ENCODE results near the gene PRIM2.
"Not testable (repeated sequence)": the region's sequence is repeated elsewhere in the genome, so short reads cannot be mapped to it uniquely, and the experiment has no call there.

The PRIM2 gene, protein sequence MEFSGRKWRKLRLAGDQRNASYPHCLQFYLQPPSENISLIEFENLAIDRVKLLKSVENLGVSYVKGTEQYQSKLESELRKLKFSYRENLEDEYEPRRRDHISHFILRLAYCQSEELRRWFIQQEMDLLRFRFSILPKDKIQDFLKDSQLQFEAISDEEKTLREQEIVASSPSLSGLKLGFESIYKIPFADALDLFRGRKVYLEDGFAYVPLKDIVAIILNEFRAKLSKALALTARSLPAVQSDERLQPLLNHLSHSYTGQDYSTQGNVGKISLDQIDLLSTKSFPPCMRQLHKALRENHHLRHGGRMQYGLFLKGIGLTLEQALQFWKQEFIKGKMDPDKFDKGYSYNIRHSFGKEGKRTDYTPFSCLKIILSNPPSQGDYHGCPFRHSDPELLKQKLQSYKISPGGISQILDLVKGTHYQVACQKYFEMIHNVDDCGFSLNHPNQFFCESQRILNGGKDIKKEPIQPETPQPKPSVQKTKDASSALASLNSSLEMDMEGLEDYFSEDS

DNA sequence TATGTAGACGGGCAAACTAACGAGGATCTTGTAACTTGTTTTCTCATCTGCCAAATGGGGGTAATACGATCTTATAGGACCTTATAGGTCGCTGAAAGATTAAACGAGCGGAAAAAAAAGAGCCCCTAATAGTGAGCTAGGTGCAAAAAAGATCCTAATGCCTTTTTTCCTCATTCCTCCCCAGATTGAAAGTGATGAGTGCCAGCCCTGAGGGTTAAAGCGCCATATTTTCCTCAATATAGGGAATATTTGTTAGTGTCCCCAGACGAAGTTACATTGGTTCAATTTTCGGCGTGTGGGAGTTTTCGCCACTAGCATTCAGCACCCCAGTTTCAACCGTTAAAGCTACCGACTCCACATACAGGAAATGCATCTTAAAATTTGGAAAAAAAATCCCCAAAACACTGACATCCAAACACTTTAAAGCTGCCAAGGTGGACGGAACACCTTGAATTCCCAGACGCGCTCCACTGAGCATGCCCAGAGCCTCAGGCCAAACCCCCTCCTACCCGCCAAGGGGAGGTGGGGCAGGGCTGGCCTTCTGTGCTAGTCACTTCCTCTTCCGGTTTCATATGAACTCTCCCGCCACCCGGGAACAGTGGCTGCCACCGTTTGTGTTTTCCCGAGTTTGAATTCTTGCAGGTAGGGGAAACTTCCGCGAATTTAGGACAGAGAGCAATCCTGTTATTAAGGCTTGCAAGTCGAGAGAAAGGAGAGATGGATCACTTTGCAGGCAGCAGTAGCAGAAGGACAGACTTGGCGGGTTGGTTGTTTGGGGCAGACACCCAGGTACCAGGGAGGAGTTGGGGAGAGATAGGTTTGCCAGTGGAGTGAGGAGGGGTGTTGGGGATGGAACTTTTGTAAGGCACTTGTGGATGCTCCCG is at the start of gene PRIM2:
Gene PRIM2 (plus strand): TSS at position 571 of the 884 bp plus-strand sequence. CDS start 816 bp downstream, outside the sequence.
- DNase-seq, result peak; percentile 87

DNA sequence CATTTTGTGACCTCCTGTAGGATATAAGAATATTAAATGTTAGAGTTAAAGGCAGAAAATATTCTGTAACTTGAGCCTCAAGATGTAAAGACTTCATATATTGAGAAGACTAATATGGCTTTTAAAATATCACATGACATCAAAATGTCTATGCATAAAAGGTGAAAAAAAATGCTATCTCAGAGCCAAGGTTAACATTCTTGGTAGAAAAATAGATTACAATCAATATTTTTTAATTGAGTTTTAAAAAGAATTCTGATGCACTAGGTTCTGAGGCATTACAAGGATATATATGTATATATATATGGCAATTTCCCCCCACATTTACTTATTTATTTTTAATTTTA is 49.2 kb upstream of the PRIM2 start:
- DNase-seq, result no peak

DNA sequence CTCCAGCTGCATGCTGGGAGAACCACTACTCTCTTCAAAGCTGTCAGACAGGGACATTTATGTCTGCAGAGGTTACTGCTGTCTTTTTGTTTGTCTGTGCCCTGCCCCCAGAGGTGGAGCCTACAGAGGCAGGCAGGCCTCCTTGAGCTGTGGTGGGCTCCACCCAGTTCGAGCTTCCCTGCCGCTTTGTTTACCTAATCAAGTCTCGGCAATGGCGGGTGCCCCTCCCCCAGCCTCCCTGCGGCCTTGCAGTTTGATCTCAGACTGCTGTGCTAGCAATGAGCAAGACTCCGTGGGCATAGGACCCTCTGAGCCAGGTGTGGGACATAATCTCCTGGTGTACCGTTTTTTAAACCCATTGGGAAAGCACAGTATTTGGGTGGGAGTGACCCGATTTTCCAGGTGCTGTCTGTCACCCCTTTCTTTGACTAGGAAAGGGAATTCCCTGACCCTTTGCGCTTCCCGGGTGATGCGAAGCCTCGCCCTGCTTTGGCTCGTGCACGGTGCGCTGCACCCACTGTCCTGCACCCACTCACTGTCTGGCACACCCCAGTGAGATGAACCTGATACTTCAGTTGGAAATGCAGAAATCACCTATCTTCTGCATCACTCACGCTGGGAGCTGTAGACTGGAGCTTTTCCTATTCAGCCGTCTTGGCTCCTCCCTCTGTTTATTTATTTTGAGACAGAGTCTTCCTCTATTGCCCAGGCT is 43.2 kb upstream of the PRIM2 start:
- DNase-seq, result not testable (repeated sequence)

GRCh38 chr6:57275384-57275783 is 42.0 kb upstream of the PRIM2 start:
- no peak for DNase-seq

DNA sequence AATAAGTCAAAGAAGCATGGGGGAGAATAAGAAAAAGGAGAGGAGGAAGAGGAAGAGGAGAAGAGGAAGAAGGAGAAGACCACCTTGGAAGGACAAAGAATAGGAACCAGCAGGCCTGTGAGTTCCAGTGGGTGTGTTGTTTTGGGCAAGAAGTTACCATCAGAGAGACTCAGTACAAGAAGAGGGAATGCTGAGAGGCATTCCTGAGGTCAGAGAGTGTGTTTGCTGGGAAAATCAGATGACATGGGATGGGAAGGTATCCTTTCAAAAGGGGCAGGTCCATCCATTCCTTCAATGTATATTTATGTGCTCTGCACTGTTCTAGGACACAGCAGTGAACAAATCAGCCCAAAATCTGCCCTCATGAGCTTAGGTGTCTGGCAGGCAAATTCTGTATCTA is 40.5 kb upstream of the PRIM2 start:
- DNase-seq, result no peak

DNA sequence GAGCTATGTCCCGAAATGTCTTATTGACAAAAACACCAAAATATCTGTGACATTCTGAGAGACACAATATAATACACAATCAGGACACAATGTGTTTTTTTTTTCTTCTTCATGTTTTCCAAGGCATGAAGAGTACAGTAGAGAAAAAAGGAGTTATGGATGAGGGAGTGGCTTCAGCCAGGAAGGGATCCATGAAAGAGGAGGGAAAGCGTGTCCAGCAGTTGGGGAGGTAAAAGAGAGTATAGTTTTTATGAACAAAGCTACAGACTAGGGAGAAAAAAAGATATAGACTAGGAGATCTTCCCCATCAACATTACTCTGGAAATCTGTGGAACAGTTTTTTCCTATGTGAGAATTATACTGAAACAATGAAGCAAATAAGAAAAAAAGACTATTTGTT is 38.9 kb upstream of the PRIM2 start:
- no peak for DNase-seq

GRCh38 chr6:57279013-57279412 is 38.4 kb upstream of the PRIM2 start:
- no peak for DNase-seq

- DNase-seq, result no peak
Measured at GRCh38 chr6:57283106-57283505, 34.3 kb upstream of the PRIM2 start.

DNA sequence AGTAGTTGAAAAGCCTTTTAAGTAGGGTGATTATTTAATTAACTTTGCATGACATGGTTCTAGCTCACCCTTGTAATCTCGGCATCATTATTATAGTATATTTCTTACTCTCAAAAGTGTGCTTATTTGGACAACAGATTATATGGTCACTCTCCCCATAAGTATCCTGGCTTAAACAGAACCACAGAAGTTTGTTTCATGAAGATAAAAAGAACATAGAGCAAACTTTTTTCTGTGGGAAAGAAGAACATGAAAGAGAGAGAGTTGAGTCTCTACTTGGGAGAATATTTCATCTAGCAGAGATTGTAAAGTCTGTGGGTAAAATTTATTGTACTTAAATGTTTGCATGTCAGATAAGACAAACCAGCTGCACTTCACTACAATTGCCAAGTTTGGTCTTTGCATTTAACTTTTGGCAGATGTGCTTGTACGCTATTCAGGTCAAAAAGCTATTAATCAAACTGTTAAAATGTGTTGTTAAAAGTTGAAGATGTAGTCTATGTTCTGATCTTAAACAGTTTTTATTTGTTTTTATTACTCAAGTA is 33.4 kb upstream of the PRIM2 start:
- no peak for DNase-seq

- DNase-seq, result not testable (repeated sequence)
Measured at GRCh38 chr6:57288136-57288535, 29.3 kb upstream of the PRIM2 start.

DNA sequence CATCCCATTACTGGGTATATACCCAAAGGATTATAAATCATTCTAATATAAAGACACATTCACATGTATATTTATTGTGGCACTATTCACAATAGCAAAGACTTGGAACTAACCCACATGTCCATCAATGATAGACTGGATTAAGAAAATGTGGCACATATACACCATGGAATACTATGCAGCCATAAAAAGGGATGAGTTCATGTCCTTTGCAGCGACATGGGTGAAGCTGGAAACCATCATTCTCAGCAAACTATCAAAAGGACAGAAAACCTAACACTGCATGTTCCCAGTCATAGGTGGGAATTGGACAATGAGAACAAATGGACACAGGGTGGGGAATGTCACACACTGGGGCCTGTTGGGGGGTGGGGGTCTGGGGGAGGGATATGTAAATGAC is 24.0 kb upstream of the PRIM2 start:
- DNase-seq, result not testable (repeated sequence)

GRCh38 chr6:57294862-57295445 is 22.5 kb upstream of the PRIM2 start:
- no peak for DNase-seq

DNA sequence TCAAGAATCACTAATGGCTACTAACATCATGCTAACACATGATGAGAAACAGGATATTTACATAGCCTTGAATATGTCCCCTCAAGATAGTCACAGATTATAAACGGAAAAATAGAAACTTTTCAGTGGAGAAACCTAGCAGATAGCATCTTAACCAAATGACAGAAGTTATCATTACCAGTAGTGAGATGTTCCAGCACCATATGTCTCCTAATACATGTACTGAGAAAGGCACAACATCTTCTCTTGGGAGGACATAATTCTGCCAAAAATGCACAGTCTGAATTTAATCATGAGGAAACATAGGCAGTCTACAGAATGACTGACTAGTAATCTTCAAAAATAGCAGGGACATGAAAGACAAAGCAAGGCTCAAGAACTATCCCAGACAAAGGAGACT is 19.9 kb upstream of the PRIM2 start:
- no peak for DNase-seq

- DNase-seq, result no peak
Measured at GRCh38 chr6:57298741-57299140, 18.7 kb upstream of the PRIM2 start.

GRCh38 chr6:57301757-57302156 is 15.7 kb upstream of the PRIM2 start:
- no peak for DNase-seq

DNA sequence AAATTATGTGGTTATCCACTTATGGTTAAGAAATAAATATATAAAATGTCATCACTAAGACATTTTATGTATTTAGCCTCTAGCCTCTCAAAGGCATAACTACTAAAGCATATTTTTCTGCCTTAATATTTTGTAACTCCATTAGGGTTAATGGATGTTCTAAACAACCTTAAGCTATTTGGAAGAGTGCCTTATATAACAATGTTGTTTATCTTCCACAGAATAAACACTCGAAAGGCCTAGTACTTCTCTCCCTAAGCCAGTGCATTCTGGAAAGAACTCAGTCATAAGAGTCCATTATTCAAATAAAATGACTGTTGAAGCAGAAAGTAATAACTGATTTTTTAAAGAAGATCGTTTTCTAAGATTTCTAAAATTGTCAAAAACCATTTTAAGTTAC is 15.0 kb upstream of the PRIM2 start:
- no peak for DNase-seq

DNA sequence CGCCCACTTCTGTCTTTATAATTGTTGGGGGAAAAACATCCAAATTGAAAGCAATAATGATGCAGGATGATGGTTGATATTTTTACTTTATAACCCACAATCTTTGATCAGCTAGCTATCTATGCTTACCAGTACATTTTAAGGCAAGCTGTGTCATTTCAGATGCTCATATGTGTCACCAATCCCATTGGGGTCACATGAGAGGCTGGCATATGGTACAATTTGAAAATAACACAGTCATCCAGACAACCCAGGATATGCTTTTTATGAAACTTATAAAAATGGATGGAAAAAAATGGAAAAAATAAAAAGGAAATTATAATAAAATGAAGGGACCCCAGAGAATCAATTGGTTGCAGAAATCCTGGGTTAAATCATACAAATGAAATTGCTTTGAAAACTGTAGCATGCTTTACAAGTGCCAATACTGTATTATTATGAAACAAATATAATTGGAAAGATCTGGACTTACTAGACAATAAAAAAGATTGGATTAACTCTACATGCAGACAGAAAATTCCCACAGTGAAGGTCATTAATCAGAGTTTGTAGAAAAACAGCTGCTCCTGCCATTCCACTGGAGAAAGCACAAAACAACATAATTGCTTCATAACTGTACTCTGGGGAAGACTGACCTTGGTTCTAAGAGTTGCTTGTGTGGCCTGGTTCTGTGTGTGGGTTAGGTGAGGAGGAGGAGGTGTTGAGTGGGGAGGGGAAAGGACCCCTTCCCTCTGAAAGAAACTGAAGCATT is 13.3 kb upstream of the PRIM2 start:
- no peak for DNase-seq

GRCh38 chr6:57305107-57305506 is 12.3 kb upstream of the PRIM2 start:
- no peak for DNase-seq

- no peak for DNase-seq
Measured at GRCh38 chr6:57305761-57306160, 11.7 kb upstream of the PRIM2 start.

GRCh38 chr6:57306273-57306672 is 11.2 kb upstream of the PRIM2 start:
- DNase-seq, result no peak

DNA sequence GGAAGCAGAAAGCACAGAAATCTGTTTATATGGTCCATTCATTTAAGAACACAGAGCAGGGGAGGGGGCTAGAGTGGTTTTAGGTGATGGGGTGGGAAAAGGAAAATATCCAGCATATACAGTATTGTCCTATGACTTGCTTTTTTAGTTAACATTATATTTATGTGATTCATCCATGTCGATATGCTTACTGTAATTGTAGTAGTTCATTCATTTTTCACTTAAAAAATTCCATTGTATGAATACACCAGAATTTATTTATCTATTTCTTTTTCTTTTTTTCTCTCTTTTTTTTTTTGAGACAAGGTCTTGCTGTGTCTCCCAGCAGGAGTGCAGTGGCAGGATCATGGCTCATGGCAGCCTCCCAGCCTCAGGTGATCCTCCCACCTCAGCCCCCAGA is 9.6 kb upstream of the PRIM2 start:
- no peak for DNase-seq

- DNase-seq, result not testable (repeated sequence)
Measured at GRCh38 chr6:57308755-57309154, 8.7 kb upstream of the PRIM2 start.
